Inflammatory macrophage treated with lipopolysaccharide for 4 hours (primary cell): Measurements from ENCODE around the gene ARPC1A.
"Not testable (repeated sequence)": the region's sequence is repeated elsewhere in the genome, so short reads cannot be mapped to it uniquely, and the experiment has no call there.

Experiments used
- DNase-seq: peaks from one replicate; pipeline ENCODE4 v3.0.0-alpha.2; 2020

Gene ARPC1A

DNA sequence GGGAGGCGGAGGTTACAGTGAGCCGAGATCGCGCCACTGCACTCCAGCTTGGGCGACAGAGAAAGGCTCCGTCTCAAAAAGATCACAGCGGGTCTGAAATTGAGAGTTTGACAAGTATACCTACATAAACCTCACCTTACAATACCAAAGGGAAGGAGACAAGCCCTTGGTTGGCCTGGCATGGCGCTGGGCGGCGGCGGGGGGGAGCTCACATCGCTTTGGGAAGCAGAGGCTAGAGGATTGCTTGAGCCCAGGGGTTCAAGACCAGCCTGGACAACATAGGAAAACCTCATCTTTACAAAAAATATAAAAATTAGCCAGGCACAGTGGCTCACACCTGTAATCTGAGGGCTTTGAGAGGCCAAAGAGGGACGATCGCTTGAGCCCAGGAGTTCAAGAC, 1.1 kb upstream of the ARPC1A start:
- no peak for DNase-seq

DNA sequence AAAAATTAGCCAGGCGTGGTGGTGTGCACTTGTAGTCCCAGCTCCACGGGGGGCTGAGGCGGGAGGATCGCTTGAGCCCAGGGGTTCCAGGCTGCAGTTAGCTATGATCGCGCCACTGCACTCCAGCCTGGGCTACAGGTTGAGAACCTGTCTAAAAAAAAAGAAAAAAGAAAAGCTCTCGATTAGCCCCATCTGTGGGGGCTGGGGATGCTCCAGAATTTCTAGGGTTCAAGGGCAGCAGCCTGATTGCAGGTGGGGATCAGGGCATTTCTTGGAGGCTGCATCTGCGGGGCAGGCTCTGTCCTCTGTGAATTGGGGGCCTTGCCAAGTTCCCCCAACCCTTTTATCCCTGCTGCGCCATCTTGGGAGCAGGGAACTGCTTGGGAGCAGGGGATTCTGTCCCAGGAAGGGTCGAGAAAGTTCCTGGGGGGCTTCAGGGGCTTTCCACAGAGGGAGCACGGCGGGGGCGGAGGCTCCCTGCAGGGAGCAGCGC, 651 bp upstream of the ARPC1A start:
- DNase-seq = no peak

- DNase-seq = peak; percentile 3
Observed at GRCh38 chr7:99326408-99326782, 697 bp downstream of the ARPC1A start.

DNA sequence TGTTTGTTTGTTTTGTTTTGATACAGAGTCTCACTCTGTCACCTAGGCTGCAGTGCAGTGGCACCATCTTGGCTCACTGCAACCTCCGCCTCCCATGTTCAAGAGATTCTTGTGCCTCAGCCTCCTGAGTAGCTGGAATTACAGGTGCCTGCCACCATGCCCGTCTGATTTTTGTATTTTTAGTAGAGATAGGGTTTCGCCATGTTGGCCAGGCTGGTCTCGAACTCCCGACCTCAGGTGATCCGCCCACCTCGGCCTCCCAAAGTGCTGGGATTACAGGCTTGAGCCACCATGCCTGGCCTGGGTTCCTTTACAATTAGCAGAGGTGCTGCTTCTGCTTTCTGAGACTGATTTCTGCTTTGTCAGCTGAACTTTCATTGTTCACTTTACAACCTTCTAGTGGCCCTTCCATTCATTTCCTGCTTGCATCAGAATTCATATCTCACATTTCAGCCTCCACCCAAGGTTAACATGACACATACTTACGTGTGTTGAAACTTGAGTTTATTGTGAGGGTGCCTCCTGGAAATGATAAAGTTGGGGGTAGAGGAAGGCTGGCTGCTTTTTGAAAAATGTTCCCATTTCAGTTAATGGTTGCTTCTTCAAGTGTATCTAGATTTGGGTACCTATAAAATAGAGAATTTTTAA, 4.7 kb downstream of the ARPC1A start:
- DNase-seq = peak; percentile 78

- DNase-seq = no peak
Observed at GRCh38 chr7:99331002-99331401, 5.3 kb downstream of the ARPC1A start.

- no peak for DNase-seq
Observed at GRCh38 chr7:99339595-99339994, 13.9 kb downstream of the ARPC1A start.

GRCh38 chr7:99340659-99341058, 15.0 kb downstream of the ARPC1A start:
- DNase-seq = no peak

DNA sequence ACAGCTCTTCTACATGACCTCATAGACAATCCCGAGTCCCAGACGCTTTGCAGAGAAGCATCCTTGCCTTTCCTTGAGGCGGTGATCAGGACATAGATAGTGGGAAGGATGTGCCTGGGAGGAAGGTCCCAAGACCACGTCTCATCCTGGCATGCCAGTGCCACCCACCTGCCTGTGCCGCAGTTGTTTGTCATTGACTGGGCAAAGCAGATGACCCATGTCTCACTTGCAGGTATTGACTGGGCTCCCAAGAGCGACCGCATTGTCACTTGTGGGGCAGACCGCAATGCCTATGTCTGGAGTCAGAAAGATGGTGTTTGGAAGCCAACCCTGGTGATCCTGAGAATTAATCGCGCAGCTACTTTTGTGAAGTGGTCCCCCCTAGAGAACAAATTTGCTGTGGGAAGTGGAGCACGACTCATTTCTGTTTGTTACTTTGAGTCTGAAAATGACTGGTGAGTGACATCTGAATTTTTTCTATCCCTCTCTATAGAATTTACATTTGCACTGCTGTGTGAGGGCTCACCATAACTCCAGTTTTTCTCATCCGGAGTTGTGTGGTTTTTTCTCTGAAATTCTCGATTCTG, 18.5 kb downstream of the ARPC1A start:
- no peak for DNase-seq

DNA sequence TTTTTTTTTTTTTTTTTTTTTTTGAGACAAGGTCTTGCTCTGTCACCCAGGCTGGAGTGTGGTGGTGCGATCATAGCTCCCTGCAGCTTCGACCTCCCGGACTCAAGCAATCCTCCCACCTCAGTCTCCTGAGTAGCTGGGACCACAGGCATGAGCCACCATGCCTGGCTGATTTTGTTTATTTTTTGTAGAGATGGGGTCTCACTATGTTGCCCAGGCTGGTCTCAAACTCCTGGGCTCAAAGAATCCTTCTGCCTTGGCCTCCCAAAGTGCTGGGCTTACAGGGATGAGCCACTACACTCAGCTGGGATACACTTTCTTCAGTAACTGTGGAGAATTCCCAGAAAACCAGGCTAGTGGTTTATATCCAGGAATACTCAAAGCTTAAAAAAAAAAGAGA, 24.9 kb downstream of the ARPC1A start:
- not testable (repeated sequence) for DNase-seq

- no peak for DNase-seq
Observed at GRCh38 chr7:99352247-99352646, 26.5 kb downstream of the ARPC1A start.

- DNase-seq = no peak
Observed at GRCh38 chr7:99355098-99355497, 29.4 kb downstream of the ARPC1A start.

DNA sequence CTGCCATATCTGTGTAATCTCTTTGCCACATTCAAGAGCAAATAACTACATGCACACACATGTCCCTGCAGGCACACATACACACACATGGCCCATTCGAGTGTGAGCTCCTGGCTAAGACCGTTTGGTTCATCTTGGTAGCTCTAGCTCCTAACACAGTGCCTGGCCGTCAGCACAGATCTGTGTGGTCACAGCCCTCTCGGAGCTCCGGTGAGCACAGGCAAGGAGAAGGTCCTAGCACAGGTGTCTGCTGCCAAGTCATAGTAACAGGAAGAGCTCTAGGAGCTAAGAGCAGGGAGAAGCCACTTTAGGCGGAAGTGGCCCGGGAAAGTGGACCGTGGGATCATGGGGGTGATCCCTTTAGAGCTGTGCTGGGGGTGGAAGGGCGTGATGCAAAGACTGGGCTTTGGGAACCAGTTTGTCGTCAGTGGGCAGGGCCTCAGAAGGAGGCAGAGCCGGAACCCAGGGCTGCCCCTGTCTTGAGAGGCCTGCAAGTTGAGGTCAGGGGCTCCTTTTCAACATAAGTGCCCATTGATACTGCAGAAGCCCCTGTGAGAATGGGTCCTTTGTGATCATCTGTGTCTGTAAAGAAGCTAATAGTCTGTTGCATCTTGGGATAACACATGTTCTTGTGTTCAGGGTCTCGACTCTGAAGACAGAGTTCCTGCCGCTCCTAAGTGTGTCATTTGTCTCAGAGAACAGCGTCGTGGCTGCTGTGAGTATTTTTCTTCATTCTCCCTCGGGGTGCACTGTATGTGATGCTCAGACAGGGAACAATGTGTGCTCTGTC, 32.2 kb downstream of the ARPC1A start:
- DNase-seq = no peak

- not testable (repeated sequence) for DNase-seq
Observed at GRCh38 chr7:99358521-99358920, 32.8 kb downstream of the ARPC1A start.

- no peak for DNase-seq
Observed at GRCh38 chr7:99359465-99360154, 33.9 kb downstream of the ARPC1A start.

DNA sequence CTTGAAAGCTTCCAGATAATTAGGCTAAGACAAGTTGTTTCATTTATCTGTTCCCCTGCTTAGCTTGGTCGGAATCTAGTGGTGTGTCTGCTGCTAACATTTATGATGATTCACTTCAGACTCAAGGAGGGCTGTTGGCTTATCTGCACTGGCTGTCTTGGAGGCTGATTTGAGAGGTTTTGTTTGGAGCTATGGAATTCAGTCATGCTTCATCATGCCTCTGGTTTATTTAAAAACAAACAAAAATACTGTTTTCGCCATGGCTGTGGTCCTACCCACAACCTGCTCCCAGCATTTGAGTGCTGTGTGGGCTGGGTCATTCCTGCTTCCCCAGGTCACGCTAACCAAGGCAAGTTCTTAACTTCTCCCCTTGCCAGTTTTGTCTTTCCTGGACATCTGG, 37.1 kb downstream of the ARPC1A start:
- DNase-seq = no peak

DNA sequence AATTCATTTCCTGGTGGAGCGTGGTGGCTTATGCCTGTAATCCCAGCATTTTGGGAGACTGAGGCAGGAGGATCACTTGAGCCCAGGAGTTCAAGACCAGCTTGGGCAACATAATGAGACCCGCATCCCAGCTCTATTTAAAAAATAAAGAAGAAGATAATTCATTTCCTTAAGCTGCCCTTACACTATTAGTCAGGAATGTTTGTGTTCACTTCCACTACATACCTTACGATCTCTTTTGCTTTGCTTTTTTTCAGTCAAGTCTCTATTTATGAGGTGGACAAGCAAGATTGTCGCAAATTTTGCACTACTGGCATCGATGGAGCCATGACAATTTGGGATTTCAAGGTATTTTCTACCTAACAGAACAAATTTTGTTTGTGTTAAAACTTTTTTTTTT, 37.6 kb downstream of the ARPC1A start:
- DNase-seq = no peak

DNA sequence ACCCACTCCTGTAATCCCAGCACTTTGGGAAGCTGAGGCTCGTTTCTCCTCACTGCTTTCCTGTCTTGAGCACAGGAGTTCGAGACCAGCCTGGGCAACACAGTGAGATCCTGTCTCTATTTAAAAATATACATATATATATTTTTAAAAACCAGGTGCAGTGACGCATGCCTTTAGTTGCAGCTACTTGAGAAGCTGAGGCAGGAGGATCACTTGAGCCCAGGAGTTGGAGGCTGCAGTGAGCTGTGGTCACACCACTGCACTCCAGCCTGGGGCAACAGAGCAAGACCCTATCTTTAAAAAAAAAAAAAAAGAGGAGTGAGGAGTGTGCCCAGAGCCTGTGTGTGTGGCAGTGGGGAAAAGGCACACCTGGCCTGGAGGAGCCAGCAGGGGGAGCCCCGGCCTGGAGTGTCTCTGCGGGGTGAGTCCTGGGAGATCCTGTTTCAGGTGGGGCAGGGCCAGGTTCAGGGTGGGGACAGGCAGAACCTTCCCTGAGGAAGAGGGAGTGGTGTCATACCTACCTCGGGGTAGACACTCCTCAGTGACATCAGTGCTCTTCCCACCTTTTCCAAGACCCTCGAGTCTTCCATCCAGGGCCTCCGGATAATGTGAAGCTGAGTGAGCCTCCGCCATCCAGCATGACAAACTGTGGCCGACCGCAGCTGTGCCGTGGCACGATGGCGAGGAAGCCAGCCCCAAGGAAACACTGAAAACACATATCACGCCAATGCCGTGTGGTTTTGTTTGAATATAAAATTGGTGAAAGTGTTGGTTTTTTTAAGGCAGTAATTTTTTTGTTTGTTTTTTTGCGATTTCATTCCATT, 39.8 kb downstream of the ARPC1A start:
- DNase-seq = no peak

DNA sequence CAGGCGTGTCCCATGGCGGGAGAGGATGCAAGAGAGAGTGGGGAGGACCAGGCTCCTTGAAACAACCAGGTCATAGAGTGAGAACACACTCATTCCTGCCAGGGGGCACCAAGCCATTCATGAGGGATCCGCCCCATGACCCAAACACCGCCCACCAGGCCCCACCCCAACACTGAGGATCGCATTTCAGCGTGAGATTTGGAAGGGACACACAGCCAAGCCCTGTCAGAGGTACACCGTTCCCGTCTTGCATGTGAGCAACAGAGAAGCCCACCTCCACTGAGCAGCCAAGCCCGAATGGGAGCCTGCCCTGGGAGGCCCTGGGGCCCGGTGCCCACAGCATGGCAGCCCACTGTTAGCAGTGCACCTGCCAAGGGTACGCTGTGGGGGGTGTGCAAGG, 40.9 kb downstream of the ARPC1A start:
- no peak for DNase-seq

DNA sequence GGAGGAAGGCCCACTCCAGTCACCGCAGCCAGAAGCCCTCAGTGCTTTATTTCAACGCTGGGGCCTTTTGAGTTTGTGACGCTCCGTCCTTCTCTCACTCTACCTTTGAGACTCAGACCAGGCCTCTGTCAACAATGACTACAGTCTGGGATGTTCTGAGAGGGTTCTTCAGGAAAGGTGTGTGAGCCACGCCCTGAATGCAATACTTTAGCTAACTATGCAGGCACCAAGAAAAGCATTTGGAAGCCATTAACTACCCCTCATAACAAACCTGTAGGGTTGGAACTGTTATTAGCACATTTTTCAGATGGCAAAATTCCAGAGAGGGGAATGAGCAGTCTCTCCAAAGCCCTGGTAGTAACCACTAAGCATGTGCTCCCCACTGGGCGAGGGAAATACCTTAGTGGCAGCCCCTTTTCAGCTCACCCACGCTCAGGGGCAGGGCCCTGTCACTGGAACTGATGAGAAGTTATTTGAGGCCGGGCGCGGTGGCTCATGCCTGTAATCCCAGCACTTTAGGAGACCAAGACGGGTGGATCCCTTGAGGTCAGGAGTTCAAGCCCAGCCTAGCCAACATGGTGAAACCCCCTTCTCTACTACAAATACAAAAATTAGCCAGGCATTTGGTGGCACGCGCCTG, 43.2 kb downstream of the ARPC1A start:
- no peak for DNase-seq

DNA sequence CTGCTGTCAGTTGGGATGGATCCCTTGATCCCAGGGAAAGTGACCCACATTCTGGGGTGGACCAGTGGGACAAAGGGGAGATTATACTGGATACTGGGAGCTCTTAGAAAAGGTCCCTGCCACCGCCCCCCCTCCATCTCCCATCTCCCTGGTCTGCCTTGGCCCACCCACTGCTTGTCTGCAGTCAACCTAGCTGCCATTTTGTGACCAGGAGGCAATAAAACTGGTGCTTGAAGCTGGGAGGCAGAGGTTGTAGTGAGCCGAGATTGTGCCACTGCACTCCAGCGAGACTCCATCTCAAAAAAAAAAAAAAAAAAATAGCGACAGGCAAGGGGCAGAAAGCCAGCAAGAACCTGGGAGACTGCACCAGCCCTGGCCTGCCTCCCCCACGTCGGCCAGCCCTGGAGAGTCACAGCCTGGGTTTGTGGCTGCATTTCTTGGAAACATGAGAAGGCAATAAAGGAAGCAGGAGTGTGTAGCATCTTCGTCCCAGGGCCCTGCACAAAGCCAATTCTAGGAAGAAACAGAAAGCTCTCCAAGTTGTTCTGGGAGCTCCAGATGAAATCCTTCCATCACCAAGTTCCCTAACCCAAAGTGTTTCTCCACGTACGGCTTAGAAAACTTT, 44.2 kb downstream of the ARPC1A start:
- DNase-seq = no peak

DNA sequence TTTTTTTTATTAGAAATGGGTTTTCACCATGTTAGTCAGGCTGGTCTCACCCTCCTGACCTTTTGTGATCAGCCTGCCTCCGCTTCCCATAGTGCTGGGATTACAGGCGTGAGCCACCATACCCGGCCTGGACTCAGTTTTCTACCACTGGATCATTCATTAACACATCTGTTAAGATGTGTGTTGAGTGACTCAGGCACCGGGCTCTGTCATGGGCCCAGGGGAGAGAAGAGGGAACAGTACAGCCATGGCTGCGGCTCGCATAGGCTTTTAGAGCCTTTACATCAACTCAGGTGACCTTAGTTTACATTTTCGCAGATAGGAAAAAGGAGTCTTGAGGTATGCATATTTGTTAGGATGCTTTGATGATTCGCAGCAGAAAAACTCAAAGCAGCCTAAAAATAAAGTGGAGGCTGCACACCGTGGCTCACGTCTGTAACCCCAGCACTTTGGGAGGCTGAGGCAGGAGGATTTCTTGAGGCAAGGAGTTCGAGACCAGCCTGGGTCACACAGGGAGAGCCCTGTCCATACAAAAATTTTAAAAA, 45.8 kb downstream of the ARPC1A start:
- DNase-seq = no peak
